HUDEP-2 (cell line): ENCODE results near the gene SHPK.

Source experiments
- DNase-seq, 76 experiments: peaks; one replicate each; lab custom pipeline; 2025; ENCODE audit not compliant: unreplicated experiment in 76 of 76; lab: John Stamatoyannopoulos, UW

SHPK gene, protein sequence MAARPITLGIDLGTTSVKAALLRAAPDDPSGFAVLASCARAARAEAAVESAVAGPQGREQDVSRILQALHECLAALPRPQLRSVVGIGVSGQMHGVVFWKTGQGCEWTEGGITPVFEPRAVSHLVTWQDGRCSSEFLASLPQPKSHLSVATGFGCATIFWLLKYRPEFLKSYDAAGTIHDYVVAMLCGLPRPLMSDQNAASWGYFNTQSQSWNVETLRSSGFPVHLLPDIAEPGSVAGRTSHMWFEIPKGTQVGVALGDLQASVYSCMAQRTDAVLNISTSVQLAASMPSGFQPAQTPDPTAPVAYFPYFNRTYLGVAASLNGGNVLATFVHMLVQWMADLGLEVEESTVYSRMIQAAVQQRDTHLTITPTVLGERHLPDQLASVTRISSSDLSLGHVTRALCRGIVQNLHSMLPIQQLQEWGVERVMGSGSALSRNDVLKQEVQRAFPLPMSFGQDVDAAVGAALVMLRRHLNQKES

GRCh38 chr17:3636154-3636907 lies at the start of gene SHPK, which contains the start of gene CTNS:
Gene SHPK (minus strand): TSS chr17:3636250. CDS start chr17:3636219, 31 bp downstream.
Gene CTNS (plus strand): TSS chr17:3636760. CDS start chr17:3640207, 3,447 bp downstream.
- peak in 75 of 76 experiments; percentile 54 to 98 (median 92) for DNase-seq

- DNase-seq = no peak
Measured at GRCh38 chr17:3685174-3685573, 49.1 kb upstream of the SHPK start.

- peak in 29 of 76 experiments; percentile 2 to 57 (median 28) for DNase-seq
Measured at GRCh38 chr17:3683054-3683511, 47.0 kb upstream of the SHPK start.

- no peak for DNase-seq
Measured at GRCh38 chr17:3682033-3682432, 46.0 kb upstream of the SHPK start.

- no peak for DNase-seq
Measured at GRCh38 chr17:3681565-3681964, 45.5 kb upstream of the SHPK start.

- DNase-seq = no peak
Measured at GRCh38 chr17:3681057-3681456, 45.0 kb upstream of the SHPK start.

GRCh38 chr17:3679531-3680126 lies 43.6 kb upstream of the SHPK start:
- DNase-seq = peak in 1 of 76 experiments; percentile 3

GRCh38 chr17:3678821-3679530 lies 42.9 kb upstream of the SHPK start:
- DNase-seq = no peak

DNA sequence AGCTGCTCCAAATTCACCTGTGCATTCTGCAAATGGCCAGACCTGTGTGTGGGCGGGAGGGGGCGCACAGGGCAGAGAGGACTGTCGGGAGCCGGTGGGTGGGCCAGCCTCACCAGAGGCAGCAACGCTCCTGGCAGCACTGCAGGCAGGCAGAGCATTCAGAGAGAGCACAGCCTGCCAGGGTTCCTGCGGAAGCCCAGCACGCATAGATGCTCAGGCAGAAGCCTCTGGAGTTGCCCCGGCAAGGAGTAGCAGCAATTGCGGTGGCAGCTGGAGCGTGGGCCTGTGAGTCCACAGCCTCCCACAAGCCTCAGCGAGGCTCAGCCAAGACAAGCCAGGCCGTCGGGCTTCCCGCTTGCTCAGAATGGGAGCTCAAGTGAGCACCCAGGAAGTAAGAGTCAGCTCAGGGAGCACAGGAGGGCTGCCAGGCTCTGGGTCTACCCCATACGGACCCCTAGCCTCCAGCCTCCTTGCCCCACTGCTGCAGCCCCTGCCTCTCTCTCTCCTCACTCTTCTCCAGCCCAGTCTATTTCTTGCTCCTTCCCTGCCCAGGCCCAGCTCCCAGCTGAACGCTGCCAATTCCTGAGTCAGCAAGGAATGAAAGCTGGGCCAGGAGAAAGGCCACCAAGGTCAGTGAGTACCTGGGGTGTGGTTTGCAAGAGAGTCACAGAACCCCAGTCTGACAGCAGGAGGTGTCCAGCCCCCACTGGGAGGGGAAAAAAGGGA lies 42.2 kb upstream of the SHPK start:
- DNase-seq = no peak

- DNase-seq = no peak
Measured at GRCh38 chr17:3675886-3676285, 39.8 kb upstream of the SHPK start.

DNA sequence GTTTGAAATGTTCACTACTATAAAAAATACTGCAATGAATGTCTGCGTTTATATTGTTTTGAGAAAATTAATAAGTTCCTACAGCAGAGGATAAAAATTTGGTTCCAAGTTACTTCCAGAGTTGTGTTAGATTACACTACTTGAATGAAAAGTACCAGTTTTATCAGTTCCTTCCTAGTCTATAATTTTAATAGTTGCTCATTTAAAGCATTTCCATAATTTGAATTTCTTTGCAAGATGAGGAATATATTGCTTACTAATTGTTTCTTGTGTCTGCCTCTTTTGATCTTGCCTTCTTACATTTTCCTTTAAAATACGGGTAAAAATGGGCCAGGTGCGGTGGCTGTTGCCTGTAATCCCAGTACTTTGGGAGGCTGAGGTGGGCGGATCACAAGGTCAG lies 36.5 kb upstream of the SHPK start:
- no peak for DNase-seq

GRCh38 chr17:3669548-3669947 lies 33.5 kb upstream of the SHPK start:
- no peak for DNase-seq

GRCh38 chr17:3669085-3669347 lies 33.0 kb upstream of the SHPK start:
- DNase-seq = no peak

DNA sequence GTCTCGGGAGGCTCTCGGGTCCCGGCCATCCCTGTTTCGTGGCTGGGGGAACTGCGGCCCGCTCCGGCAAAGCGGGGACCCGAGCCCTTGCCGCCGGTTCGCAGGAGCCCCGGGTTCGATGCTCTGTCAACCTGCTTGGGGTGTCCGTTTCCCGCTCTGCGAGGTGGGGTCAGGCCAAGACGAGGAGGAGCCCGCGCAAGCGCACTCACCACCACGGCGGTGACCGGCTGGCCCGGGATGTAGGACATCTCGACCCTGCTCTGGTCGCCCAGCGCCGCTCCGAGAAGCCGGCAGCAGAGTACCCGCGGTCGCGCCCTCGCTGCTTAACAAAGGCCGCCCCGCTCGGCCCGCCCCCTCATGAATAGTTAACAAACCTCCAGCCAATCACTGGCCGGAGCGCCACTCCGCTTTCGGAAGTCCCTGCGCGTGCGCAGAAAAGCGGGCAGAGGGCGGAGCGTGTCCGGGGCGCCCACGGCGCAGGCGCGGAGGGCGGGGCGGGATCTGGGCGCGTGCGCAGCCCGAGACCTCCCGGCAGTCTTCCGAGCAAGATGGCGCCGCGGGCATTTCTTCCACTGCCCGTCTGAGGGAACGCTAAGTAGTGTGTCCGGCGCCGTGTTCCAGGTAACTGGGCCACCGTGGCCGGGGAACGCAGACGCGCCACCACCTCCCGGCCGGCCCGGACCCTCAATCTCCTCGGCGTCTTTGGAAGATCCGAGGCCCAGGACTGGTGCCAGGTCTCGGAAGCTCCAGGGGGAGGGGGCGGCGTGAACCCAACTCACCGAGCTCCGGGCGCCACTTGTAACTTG lies 32.4 kb upstream of the SHPK start, which contains the start of the genes EMC6 and TAX1BP3:
TSS of gene EMC6 (plus strand) at position 534 of the 806 bp plus-strand sequence. CDS start 335 bp downstream, outside the sequence.
TSS of gene TAX1BP3 (minus strand) at position 300 of the 806 bp plus-strand sequence. CDS start at position 248, 52 bp downstream.
- peak in 75 of 76 experiments; percentile 54 to 99 (median 96) for DNase-seq

GRCh38 chr17:3667366-3668278 lies 31.6 kb upstream of the SHPK start:
- peak in 74 of 76 experiments; percentile 42 to 90 (median 74) for DNase-seq

GRCh38 chr17:3666516-3666915 lies 30.5 kb upstream of the SHPK start:
- DNase-seq = no peak

DNA sequence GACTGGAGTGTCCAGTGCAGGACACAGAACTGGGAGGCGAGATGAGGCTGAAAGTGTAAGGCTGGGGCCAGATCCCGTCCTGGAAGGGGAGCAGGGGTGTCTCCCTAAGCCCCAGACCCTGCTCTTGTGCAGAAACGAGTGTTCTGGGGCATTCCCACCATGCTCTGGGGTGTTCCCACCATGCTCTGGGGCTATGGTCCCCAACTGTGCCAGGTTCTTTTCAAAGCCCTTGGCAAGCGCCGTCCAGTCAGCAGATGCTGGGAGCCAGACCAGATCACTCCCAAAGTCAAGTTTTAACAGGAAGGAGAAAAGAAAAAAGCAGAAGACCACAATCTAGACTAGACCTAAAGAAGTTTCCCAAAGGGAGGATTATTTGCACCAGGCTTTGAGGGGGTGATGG lies 29.8 kb upstream of the SHPK start:
- DNase-seq = no peak
